ENCODE data around the gene OSBPL1A. TPM values are rescaled to one million over a fixed set of nuclear protein-coding genes. Genes with fewer than 3 reads are reported as not detected.

The OSBPL1A gene
- total RNA-seq, 4 donors from 2014 or later: 16.1 to 80.0 (median 61.4) TPM

DNA sequence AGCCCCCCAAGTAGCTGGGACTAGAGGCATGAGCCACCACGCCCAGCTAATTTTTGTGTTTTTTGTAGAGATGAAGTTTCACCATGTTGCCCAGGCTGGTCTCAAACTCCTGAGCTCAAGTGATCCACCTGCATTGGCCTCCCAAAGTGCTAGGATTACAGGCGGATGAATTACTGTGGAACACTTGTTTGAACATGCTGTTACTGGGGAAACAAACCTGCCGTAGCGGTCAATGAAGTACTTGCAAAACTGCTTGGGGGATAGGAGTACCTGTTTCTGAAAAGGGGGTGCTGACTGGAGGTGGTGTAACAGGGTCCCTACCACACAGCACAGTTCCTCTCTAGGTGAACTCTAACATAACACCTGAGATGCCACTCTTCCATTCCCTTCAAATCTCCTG lies 22.9 kb upstream of the OSBPL1A start:
- WGBS, 2 donors (ENCODE audit: low coverage in 1 of 2): 89 to 100% methylated on average over 1 to 4 of the region's 4 CpGs
- in situ Hi-C loops (cut with MboI; ENCODE audit: low pct_ligation_motif_present in 1 of 4, low pct_unique_long_range_greater_than_20kb in 1 of 4, low sequenced_read_pairs in 3 of 4): no loop called here
- H3K9me3 ChIP-seq: no peaks in the 10 kb centered on the region

DNA sequence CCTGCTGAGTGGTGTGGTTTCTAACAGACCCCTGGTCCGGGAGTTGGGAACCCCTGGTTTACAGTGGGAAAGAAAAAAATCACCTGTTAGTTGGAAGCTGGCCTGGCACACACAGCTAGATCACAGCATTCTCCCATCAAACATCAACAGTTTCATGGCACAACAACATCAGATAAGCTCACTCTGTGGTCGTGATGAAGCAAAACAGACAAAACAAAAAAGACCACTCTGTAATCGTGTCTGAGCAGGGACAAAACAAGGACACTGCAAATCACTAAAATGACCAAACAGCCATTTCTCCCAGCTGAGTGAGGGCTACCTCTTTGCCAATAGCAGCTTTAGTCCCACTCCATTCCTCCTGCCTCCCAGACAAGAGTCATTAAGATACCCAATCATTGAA lies 19.9 kb upstream of the OSBPL1A start:
- TF ChIP-seq POLR2AphosphoS5 (IDR thresholded peaks at IDR 0.05) (no peak), EP300 (IDR thresholded peaks at IDR 0.05; ENCODE audit: low read depth) (no peak), POLR2A (IDR thresholded peaks at IDR 0.05) (no peak)
- TF ChIP-seq, protein P1, sequence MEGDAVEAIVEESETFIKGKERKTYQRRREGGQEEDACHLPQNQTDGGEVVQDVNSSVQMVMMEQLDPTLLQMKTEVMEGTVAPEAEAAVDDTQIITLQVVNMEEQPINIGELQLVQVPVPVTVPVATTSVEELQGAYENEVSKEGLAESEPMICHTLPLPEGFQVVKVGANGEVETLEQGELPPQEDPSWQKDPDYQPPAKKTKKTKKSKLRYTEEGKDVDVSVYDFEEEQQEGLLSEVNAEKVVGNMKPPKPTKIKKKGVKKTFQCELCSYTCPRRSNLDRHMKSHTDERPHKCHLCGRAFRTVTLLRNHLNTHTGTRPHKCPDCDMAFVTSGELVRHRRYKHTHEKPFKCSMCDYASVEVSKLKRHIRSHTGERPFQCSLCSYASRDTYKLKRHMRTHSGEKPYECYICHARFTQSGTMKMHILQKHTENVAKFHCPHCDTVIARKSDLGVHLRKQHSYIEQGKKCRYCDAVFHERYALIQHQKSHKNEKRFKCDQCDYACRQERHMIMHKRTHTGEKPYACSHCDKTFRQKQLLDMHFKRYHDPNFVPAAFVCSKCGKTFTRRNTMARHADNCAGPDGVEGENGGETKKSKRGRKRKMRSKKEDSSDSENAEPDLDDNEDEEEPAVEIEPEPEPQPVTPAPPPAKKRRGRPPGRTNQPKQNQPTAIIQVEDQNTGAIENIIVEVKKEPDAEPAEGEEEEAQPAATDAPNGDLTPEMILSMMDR (IDR thresholded peaks at IDR 0.05): no peak
- intact Hi-C loops (cut with DNase I; ENCODE audit: low total_unique reads) (no loop called here), in situ Hi-C loops (cut with MboI; ENCODE audit: low pct_ligation_motif_present in 1 of 4, low pct_unique_long_range_greater_than_20kb in 1 of 4, low sequenced_read_pairs in 3 of 4) (no loop called here)
- no peaks in the 10 kb centered on the region for H3K9me3 ChIP-seq
- H3K4me3 ChIP-seq: no peak overlapping the region
- no peak overlapping the region for H3K27ac ChIP-seq
- H3K27me3 ChIP-seq: peaks cover 48% of the 10 kb centered on the region
- DNase-seq: no peak
- 45 to 53% methylated on average over 2 to 3 of the region's 3 CpGs for WGBS, 2 donors (ENCODE audit: low coverage in 1 of 2)
- H3K4me1 ChIP-seq: no peaks in the 10 kb centered on the region
- no peaks in the 10 kb centered on the region for H3K36me3 ChIP-seq

More for the DNA sequence above, 22.9 kb upstream of the OSBPL1A start:
- no peak for TF ChIP-seq POLR2A (IDR thresholded peaks at IDR 0.05)
- TF ChIP-seq POLR2AphosphoS5 (IDR thresholded peaks at IDR 0.05): no peak
- TF ChIP-seq EP300 (IDR thresholded peaks at IDR 0.05; ENCODE audit: low read depth): no peak
- TF ChIP-seq, protein P1 (IDR thresholded peaks at IDR 0.05): no peak
- Histone ChIP-seq H3K36me3 (no peaks in the 10 kb centered on the region), H3K4me1 (no peaks in the 10 kb centered on the region), H3K27me3 (peaks cover 72% of the 10 kb centered on the region), H3K4me3 (no peak overlapping the region), H3K27ac (no peak overlapping the region)
- no peak for DNase-seq
- intact Hi-C loops (cut with DNase I; ENCODE audit: low total_unique reads): no loop called here

DNA sequence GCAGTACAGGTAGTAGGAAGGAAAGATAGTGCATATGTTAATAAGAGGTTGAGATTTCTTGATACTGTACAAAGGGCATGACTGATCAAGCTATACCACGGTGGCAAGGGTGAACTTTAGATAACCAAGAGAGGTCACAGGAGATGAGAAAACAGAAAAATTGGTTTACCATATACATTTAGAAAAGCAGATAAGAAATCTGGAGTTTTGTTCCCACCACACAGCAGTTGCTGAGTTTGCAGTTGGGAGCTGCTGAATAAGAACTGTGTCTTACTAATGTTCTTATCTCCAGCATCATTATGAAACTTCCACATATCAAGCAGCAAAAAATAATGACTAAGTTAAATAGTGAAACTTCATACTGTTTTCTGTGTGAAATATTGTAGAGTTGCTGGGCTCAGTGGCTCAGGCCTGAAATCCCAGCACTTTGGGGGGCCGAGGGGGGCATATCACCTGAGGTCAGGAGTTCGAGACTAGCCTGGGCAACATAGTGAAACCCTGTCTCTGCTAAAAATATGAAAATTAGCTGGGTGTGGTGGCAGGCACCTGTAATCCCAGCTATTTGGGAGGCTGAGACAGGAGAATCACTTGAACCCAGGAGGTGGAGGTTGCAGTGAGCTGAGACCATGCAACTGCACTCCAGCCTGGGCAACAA lies 16.9 kb upstream of the OSBPL1A start:
- TF ChIP-seq, protein P1 (IDR thresholded peaks at IDR 0.05): no peak
- TF ChIP-seq POLR2A (IDR thresholded peaks at IDR 0.05): no peak
- no peak for TF ChIP-seq POLR2AphosphoS5 (IDR thresholded peaks at IDR 0.05)
- no peak for TF ChIP-seq EP300 (IDR thresholded peaks at IDR 0.05; ENCODE audit: low read depth)
- Histone ChIP-seq H3K27me3 (peaks cover 23% of the 10 kb centered on the region), H3K4me3 (no peak overlapping the region), H3K9me3 (no peaks in the 10 kb centered on the region), H3K4me1 (no peaks in the 10 kb centered on the region), H3K36me3 (no peaks in the 10 kb centered on the region), H3K27ac (no peak overlapping the region)
- WGBS, 2 donors (ENCODE audit: low coverage in 1 of 2): 68 to 72% methylated on average over 2 to 3 of the region's 3 CpGs
- in situ Hi-C loops (cut with MboI; ENCODE audit: low pct_ligation_motif_present in 1 of 4, low pct_unique_long_range_greater_than_20kb in 1 of 4, low sequenced_read_pairs in 3 of 4) (no loop called here), intact Hi-C loops (cut with DNase I; ENCODE audit: low total_unique reads) (no loop called here)
- DNase-seq: no peak

DNA sequence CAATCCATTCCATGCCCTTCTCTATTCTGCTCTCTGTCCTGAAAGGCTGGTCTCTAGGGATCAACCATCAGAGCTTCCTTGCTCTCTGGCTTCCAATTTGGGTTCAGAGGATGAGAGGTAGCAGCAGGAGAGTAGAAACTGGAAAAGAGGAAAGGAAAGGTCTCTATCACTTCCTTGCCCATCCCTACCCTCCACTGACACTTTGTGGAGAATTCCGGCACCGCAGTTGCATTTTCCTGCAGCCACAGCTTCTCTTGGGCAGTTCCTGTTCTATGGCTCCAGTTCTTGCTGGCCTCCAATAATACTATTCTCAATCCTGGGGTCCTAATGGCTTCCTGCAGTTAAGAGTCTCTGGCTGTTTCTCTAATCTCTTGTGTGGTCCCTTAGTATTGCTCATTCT lies 15.5 kb upstream of the OSBPL1A start:
- 70 to 89% methylated on average over 2 of the region's 2 CpGs for WGBS, 2 donors (ENCODE audit: low coverage in 1 of 2)
- intact Hi-C loops (cut with DNase I; ENCODE audit: low total_unique reads): no loop called here
- H3K4me1 ChIP-seq: no peaks in the 10 kb centered on the region
- H3K27ac ChIP-seq: no peak overlapping the region
- no peak overlapping the region for H3K4me3 ChIP-seq
- DNase-seq: no peak
- H3K27me3 ChIP-seq: peaks cover 20% of the 10 kb centered on the region
- no peaks in the 10 kb centered on the region for H3K36me3 ChIP-seq
- in situ Hi-C loops (cut with MboI; ENCODE audit: low pct_ligation_motif_present in 1 of 4, low pct_unique_long_range_greater_than_20kb in 1 of 4, low sequenced_read_pairs in 3 of 4): no loop called here
- no peak for TF ChIP-seq POLR2AphosphoS5 (IDR thresholded peaks at IDR 0.05)
- no peak for TF ChIP-seq EP300 (IDR thresholded peaks at IDR 0.05; ENCODE audit: low read depth)
- TF ChIP-seq, protein P1 (IDR thresholded peaks at IDR 0.05): no peak
- no peak for TF ChIP-seq POLR2A (IDR thresholded peaks at IDR 0.05)
- no peaks in the 10 kb centered on the region for H3K9me3 ChIP-seq

Data from transverse colon (tissue), 4 donors.